Measurements from ENCODE around the gene EFNB1.
"Not testable (repeated sequence)": the region's sequence is repeated elsewhere in the genome, so short reads cannot be mapped to it uniquely, and the experiment has no call there.

Gene EFNB1

DNA sequence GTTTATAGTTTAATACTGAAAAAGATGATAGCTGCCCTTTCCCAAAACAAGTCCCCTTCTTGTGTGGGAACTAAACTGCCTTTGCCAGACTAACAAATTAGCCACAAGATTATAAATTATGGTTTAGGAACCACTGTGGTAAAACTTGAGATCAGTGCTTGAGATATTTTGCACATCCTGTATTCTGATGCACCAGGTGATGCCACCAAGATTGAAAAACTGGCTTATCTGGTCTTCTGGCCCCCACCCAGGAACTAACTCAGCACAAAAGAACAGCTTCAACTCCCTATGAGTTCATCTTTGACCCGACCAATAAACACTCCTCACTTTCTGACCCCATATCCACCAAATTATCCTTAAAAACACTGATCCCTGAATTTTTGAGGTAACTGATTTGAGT lies 36.7 kb upstream of the EFNB1 start:
- Histone ChIP-seq H3K36me3 (ENCODE audit: insufficient read depth) (no peaks in the 10 kb centered on the region), H3K4me3 (IDR thresholded peaks at IDR 0.05; ENCODE audit: insufficient read depth, low read depth, low read length) (no peak overlapping the region), H3K27ac (no peak overlapping the region), H2AFZ (ENCODE audit: low read depth) (no peak overlapping the region), H3K4me2 (no peak overlapping the region), H3K79me2 (ENCODE audit: insufficient read depth, low read depth) (no peaks in the 10 kb centered on the region), H3K27me3 (ENCODE audit: insufficient read depth, low read depth) (no peaks in the 10 kb centered on the region), H4K20me1 (ENCODE audit: insufficient read depth) (no peaks in the 10 kb centered on the region), H3K9ac (no peak overlapping the region), H3K4me1 (ENCODE audit: low read depth, poor library complexity, severe bottlenecking) (no peaks in the 10 kb centered on the region)
- TF ChIP-seq, protein P1, sequence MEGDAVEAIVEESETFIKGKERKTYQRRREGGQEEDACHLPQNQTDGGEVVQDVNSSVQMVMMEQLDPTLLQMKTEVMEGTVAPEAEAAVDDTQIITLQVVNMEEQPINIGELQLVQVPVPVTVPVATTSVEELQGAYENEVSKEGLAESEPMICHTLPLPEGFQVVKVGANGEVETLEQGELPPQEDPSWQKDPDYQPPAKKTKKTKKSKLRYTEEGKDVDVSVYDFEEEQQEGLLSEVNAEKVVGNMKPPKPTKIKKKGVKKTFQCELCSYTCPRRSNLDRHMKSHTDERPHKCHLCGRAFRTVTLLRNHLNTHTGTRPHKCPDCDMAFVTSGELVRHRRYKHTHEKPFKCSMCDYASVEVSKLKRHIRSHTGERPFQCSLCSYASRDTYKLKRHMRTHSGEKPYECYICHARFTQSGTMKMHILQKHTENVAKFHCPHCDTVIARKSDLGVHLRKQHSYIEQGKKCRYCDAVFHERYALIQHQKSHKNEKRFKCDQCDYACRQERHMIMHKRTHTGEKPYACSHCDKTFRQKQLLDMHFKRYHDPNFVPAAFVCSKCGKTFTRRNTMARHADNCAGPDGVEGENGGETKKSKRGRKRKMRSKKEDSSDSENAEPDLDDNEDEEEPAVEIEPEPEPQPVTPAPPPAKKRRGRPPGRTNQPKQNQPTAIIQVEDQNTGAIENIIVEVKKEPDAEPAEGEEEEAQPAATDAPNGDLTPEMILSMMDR (conservative IDR thresholded peaks at IDR 0.05; ENCODE audit: low read depth, low read length), result no peak

DNA sequence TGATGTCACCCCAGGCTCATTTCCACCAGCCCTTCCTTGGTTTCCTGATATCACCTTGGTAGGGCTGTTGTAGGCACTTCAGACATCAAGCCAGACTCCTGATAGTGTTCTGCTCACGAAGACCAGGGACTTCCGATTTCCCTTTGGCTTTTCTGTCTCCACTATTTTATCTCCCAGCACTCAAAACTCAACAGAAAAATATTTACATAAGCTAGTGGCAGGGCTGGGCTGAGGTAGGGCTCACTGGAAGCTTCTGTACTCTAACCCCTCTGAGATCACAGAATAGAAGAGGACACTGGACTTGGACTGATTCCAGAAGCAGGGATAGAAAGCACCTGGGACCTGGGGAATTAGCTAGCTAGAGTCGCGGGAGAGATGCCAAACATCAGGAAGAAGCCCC lies 34.4 kb upstream of the EFNB1 start:
- Histone ChIP-seq H3K4me1 (ENCODE audit: low read depth, poor library complexity, severe bottlenecking) (no peaks in the 10 kb centered on the region), H3K9ac (no peak overlapping the region), H4K20me1 (ENCODE audit: insufficient read depth) (no peaks in the 10 kb centered on the region), H3K27me3 (ENCODE audit: insufficient read depth, low read depth) (no peaks in the 10 kb centered on the region), H2AFZ (ENCODE audit: low read depth) (no peak overlapping the region), H3K4me2 (no peak overlapping the region), H3K79me2 (ENCODE audit: insufficient read depth, low read depth) (no peaks in the 10 kb centered on the region), H3K36me3 (ENCODE audit: insufficient read depth) (no peaks in the 10 kb centered on the region), H3K4me3 (IDR thresholded peaks at IDR 0.05; ENCODE audit: insufficient read depth, low read depth, low read length) (no peak overlapping the region), H3K27ac (no peak overlapping the region)
- TF ChIP-seq, protein P1 (conservative IDR thresholded peaks at IDR 0.05; ENCODE audit: low read depth, low read length), result no peak

DNA sequence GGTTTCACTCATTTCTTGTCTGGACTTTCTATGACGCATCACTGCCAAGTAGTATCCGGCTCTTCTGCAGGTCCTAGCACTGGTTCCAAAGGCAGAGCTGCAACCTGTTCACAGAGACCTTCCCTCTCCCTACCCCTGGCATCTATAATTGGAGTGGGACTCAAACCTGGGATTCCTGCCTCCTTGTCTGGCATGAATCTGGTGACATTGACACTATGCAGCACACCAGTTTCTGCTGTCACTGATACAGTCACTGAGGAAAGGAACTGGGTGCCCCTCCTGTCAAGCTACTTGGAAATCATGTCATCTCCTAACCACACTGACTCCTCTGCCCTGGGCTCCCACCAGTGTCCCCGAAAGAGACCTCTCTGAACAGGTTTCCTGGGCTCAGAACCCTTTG lies 33.1 kb upstream of the EFNB1 start:
- no peak overlapping the region for H3K9ac ChIP-seq
- H3K4me3 ChIP-seq (IDR thresholded peaks at IDR 0.05; ENCODE audit: insufficient read depth, low read depth, low read length), result no peak overlapping the region
- TF ChIP-seq, protein P1 (conservative IDR thresholded peaks at IDR 0.05; ENCODE audit: low read depth, low read length), result no peak
- H3K4me1 ChIP-seq (ENCODE audit: low read depth, poor library complexity, severe bottlenecking), result no peaks in the 10 kb centered on the region
- H3K36me3 ChIP-seq (ENCODE audit: insufficient read depth), result no peaks in the 10 kb centered on the region
- no peaks in the 10 kb centered on the region for H3K27me3 ChIP-seq (ENCODE audit: insufficient read depth, low read depth)
- no peaks in the 10 kb centered on the region for H3K79me2 ChIP-seq (ENCODE audit: insufficient read depth, low read depth)
- H3K27ac ChIP-seq, result no peak overlapping the region
- H4K20me1 ChIP-seq (ENCODE audit: insufficient read depth), result no peaks in the 10 kb centered on the region
- no peak overlapping the region for H2AFZ ChIP-seq (ENCODE audit: low read depth)
- no peak overlapping the region for H3K4me2 ChIP-seq

DNA sequence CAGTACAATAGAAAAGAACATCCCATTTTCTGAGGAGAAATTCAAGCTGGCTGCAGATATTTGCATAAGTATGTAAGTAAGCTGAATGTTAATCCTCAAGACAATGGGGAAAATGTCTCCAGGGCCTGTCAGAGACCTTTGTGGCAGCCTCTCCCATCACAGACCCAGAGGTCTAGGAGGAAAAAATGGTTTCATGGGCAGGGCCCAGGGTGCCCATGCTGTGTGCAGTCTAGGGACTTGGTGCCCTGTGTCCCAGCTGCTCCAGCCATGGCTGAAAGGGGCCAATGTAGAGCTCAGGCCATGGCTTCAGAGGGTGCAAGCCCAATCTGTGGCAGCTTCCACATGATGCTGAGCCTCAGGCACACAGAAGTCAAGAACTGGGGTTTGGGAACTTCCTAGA lies 30.4 kb upstream of the EFNB1 start:
- not testable (repeated sequence) for H3K27ac ChIP-seq; H3K9ac ChIP-seq; H3K4me3 ChIP-seq (IDR thresholded peaks at IDR 0.05; ENCODE audit: insufficient read depth, low read depth, low read length); H3K4me2 ChIP-seq; H3K79me2 ChIP-seq (ENCODE audit: insufficient read depth, low read depth); H3K36me3 ChIP-seq (ENCODE audit: insufficient read depth); H3K4me1 ChIP-seq (ENCODE audit: low read depth, poor library complexity, severe bottlenecking); H4K20me1 ChIP-seq (ENCODE audit: insufficient read depth); H2AFZ ChIP-seq (ENCODE audit: low read depth); H3K27me3 ChIP-seq (ENCODE audit: insufficient read depth, low read depth)

DNA sequence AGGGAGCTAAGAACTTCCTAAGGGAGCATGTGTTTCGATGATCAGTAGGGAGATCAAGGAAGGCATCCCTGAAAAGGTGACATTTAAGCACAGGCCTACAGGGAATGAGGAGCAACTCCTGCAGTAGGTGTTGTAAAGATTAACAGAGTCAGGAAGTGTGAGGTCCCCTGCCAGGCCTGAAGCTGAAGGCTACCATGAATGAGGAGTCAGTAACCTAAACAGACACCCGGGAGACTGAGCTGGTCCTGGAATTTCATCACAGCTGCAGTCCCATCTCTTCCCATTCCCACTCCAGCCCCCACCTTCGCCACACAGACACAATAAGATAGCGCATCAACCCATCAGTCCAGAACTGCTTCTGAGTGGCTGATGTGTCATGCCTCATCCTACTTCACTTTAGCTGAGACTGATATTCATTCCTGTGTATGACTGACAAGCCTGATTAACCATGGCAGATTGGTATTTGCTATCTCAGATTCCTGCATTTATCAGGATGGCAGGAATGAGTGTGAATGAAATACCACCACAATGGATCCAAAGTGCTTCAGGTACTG lies 27.0 kb upstream of the EFNB1 start:
- Histone ChIP-seq H3K4me2 (no peak overlapping the region), H3K36me3 (ENCODE audit: insufficient read depth) (no peaks in the 10 kb centered on the region), H4K20me1 (ENCODE audit: insufficient read depth) (no peaks in the 10 kb centered on the region), H3K27me3 (ENCODE audit: insufficient read depth, low read depth) (no peaks in the 10 kb centered on the region), H3K79me2 (ENCODE audit: insufficient read depth, low read depth) (no peaks in the 10 kb centered on the region), H3K4me1 (ENCODE audit: low read depth, poor library complexity, severe bottlenecking) (no peaks in the 10 kb centered on the region), H3K9ac (no peak overlapping the region), H3K4me3 (IDR thresholded peaks at IDR 0.05; ENCODE audit: insufficient read depth, low read depth, low read length) (no peak overlapping the region), H3K27ac (no peak overlapping the region), H2AFZ (ENCODE audit: low read depth) (no peak overlapping the region)
- TF ChIP-seq, protein P1 (conservative IDR thresholded peaks at IDR 0.05; ENCODE audit: low read depth, low read length), result no peak

Data from KMS-11 (cell line).